LNCAP (cell line): ENCODE measurements around the gene SERBP1.

ENCODE experiments used
- TF ChIP-seq, protein P1 (sequence below): fragments of 450-650 bp; IDR thresholded peaks from 2 replicates; pipeline ENCODE4 v1.5.1; 2017; ENCODE audit warnings: mild to moderate bottlenecking

The SERBP1 gene

DNA sequence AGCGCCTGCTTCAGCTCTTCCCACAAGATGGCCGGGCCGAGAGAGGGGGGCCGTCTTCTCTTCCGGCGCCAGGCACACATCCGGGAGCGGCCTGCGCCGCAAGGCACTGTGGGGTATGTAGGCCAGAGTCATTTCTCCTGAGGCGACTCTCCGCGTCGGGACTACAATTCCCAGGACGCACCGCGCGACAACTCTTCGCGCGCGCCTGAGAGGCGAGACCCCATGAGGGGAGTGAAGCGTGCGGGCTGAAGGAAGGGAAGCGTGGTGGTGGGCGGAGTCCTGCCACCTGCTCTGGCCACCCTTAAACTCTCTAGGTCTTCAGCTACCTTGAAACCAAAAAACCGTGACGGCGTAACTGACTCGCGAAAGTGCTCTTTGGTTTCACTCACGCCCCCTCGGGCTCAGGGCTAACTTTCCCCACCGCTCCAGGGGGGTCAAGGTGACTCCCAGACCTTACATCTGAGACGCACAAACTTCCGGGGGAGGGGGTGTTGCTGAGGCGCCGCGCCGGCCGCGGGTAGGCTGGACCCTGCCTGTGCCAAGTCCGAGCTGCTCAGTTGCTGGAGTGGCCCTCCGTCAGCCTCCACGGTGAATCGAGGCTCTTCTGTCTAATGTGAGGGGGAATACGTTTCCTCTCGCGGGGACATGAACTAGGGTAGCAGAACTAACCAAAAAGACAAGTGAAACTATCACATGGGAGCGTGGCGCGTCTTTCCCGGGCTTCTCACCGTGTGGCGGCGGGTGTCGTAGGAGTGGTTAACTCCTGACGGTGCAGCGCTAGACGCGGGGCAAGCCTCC lies at the start of gene SERBP1:
TSS of gene SERBP1 (minus strand) at position 45 of the 798 bp plus-strand sequence. CDS start 102 bp downstream, outside the sequence.
- TF ChIP-seq, protein P1, sequence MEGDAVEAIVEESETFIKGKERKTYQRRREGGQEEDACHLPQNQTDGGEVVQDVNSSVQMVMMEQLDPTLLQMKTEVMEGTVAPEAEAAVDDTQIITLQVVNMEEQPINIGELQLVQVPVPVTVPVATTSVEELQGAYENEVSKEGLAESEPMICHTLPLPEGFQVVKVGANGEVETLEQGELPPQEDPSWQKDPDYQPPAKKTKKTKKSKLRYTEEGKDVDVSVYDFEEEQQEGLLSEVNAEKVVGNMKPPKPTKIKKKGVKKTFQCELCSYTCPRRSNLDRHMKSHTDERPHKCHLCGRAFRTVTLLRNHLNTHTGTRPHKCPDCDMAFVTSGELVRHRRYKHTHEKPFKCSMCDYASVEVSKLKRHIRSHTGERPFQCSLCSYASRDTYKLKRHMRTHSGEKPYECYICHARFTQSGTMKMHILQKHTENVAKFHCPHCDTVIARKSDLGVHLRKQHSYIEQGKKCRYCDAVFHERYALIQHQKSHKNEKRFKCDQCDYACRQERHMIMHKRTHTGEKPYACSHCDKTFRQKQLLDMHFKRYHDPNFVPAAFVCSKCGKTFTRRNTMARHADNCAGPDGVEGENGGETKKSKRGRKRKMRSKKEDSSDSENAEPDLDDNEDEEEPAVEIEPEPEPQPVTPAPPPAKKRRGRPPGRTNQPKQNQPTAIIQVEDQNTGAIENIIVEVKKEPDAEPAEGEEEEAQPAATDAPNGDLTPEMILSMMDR = no peak

DNA sequence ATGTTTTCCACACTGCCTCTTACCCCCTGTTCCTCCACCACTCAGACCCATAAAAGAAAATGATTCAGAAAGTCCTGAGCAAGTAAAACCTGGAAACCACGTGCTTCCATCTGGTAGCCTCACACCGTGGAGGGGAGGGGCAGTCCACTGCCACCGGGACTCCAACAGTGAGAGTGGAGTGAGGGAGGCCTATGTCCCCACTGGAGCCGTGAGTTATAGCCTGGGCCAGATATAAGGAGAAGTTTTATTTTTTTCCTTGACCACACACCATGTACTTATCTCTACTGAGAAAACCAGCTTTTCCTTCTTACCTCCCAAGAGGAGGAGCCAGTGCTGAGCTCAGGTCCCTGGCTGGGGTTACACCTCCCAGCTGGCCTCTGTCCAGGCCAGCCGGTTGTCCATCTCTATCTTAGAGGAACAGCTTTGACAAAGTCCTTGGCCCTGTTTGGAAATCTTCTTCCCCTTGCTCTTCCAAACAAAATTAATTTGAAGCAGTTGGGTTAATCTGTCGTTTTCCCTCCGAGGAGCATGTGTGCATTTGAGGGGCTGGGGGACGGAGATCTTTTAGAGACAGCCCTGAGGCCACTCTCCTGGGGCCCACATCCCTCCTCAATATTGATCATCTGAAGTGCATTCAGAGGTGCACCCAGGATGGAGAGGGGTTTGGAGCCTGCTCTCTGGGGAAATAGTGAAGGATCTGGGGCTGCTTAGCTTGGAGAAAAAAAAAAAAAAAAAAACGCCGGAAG lies 49.1 kb upstream of the SERBP1 start:
- TF ChIP-seq, protein P1 = no peak

GRCh38 chr1:67476906-67477305 lies 46.7 kb upstream of the SERBP1 start:
- TF ChIP-seq, protein P1 = no peak

DNA sequence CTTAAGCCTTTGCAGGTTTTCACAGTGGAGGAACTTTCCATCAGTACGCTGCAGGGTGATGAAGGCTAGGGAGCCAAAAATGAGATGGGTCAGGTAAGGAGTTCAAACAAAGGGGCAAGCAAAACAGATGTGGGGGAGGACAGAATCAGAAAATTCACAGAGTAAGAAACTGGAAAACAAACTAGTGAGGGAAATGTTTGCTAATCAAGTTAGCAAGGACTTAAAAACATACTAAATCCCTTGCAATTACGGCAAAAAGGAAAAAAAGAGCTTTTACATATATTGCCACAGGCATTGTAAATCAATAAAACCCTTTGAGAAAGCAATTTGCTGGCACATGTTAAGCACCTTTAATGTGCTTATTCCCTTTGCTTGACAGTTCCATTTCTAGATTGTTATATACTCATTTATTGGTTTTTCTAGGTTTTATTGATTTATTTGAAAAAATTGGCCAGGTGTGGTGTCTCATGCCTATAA lies 45.8 kb upstream of the SERBP1 start:
- TF ChIP-seq, protein P1 = no peak

- TF ChIP-seq, protein P1 = no peak
These were observed 41.9 kb upstream of the SERBP1 start for GRCh38 chr1:67472056-67472455.

DNA sequence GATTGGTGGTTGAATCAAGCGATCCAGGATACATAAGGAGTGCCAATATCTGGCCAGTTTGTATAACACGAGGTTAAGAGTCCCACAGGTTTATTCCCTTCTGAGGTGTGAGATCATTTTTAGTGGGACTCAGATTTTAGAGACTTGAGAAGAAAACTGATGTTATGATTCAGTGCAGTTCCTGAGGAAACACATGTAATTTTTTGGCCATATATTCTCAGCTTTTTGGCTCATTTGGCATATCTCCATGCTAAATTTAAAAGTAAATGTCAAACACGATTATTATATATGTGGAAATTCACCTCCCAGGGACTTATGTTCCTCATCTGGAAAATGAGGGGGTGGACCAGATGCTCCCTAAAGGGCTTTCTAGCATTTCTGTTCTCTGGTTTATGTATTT lies 39.2 kb upstream of the SERBP1 start:
- TF ChIP-seq, protein P1 = no peak

- TF ChIP-seq, protein P1 = no peak
These were observed 38.0 kb upstream of the SERBP1 start for GRCh38 chr1:67468066-67468718.
